ENCODE measurements around the gene FAM120AOS. TPM values are rescaled to one million over a fixed set of nuclear protein-coding genes. Genes with fewer than 3 reads are reported as not detected.

Gene FAM120AOS
- total and polyA plus RNA-seq, 12 donors: 21.1 to 39.9 (median 31.5) TPM

GRCh38 chr9:93488244-93488643 is 34.9 kb upstream of the FAM120AOS start:
- H3K27ac ChIP-seq: no peak overlapping the region
- no peak for TF ChIP-seq CTCF (IDR thresholded peaks at IDR 0.05)
- 97 to 99% methylated on average over 5 of the region's 5 CpGs for WGBS, 2 donors
- intact Hi-C loops (cut with DNase I): no loop called here
- ATAC-seq: no peak
- no peak for DNase-seq
- peaks cover 0 to 48% (median 5%) of the 10 kb centered on the region in 9 donors for H3K36me3 ChIP-seq
- H3K4me3 ChIP-seq: no peak overlapping the region
- H3K9me3 ChIP-seq: no peaks in the 10 kb centered on the region
- peaks cover 0 to 77% (median 35%) of the 10 kb centered on the region in 9 donors for H3K4me1 ChIP-seq
- no peaks in the 10 kb centered on the region for H3K27me3 ChIP-seq

GRCh38 chr9:93486268-93486667 is 32.9 kb upstream of the FAM120AOS start:
- H3K4me1 ChIP-seq: peaks cover 0 to 75% (median 27%) of the 10 kb centered on the region in 9 donors
- H3K27ac ChIP-seq: peak overlapping the region in 1 of 10 donors; percentile 34
- TF ChIP-seq CTCF (IDR thresholded peaks at IDR 0.05): no peak
- peaks cover 0 to 58% (median 5%) of the 10 kb centered on the region in 9 donors for H3K36me3 ChIP-seq
- intact Hi-C loops (cut with DNase I): no loop called here
- no peaks in the 10 kb centered on the region for H3K27me3 ChIP-seq
- WGBS, 2 donors: 97 to 100% methylated on average over 1 of the region's 1 CpG
- H3K4me3 ChIP-seq: no peak overlapping the region
- ATAC-seq (no peak), DNase-seq (no peak)
- H3K9me3 ChIP-seq: no peaks in the 10 kb centered on the region

GRCh38 chr9:93483497-93483896 is 30.1 kb upstream of the FAM120AOS start:
- TF ChIP-seq CTCF (IDR thresholded peaks at IDR 0.05): no peak
- intact Hi-C loops (cut with DNase I): no loop called here
- WGBS, 2 donors: 69 to 72% methylated on average over 2 of the region's 2 CpGs
- Histone ChIP-seq H3K4me3 (no peak overlapping the region), H3K27ac (no peak overlapping the region), H3K27me3 (no peaks in the 10 kb centered on the region), H3K9me3 (no peaks in the 10 kb centered on the region), H3K36me3 (peaks cover 0 to 54% (median 5%) of the 10 kb centered on the region in 9 donors), H3K4me1 (peaks cover 0 to 71% (median 34%) of the 10 kb centered on the region in 9 donors)
- DNase-seq (no peak), ATAC-seq (no peak)

GRCh38 chr9:93480728-93481324 is 27.4 kb upstream of the FAM120AOS start:
- H3K36me3 ChIP-seq: peaks cover 0 to 65% (median 5%) of the 10 kb centered on the region in 9 donors
- H3K9me3 ChIP-seq: no peaks in the 10 kb centered on the region
- ATAC-seq (peak in 7 of 8 donors; percentile 46 to 71 (median 53)), DNase-seq (no peak)
- H3K4me1 ChIP-seq: peaks cover 0 to 63% (median 34%) of the 10 kb centered on the region in 9 donors
- intact Hi-C loops (cut with DNase I): no loop called here
- peak in 3 of 9 donors; percentile 24 to 40 (median 36) for TF ChIP-seq CTCF (IDR thresholded peaks at IDR 0.05)
- no peak overlapping the region for H3K27ac ChIP-seq
- H3K4me3 ChIP-seq: no peak overlapping the region
- 86 to 87% methylated on average over 7 of the region's 7 CpGs for WGBS, 2 donors
- H3K27me3 ChIP-seq: no peaks in the 10 kb centered on the region
